CD4-positive, CD25-positive, alpha-beta regulatory T cell (primary cell): ENCODE results near the gene TTLL3. TPM values are rescaled to one million over a fixed set of nuclear protein-coding genes. Genes with fewer than 3 reads are reported as not detected.
"Not testable (repeated sequence)": the region's sequence is repeated elsewhere in the genome, so short reads cannot be mapped to it uniquely, and the experiment has no call there.

ENCODE experiments used
- ATAC-seq, 2 donors: fragments of 150-1000 bp; cut with Tn5 transposase; one replicate each; pipeline ENCODE4 v1.10.0; 2021; ENCODE audit warnings: low read depth in 2 of 2, moderate number of reproducible peaks in 2 of 2, moderate library complexity in 1 of 2
- DNase-seq, 3 donors: peaks; one replicate each; pipeline versions ENCODE4 v3.0.0 to v3.0.0-alpha.2; 2012 to 2022; ENCODE audit warnings: mixed read lengths in 1 of 3
- H3K27ac ChIP-seq: one replicate; pipeline ENCODE4 v1.7.0; 2013; ENCODE audit warnings: mild to moderate bottlenecking, low read length; ENCODE audit not compliant: insufficient read depth, poor library complexity, severe bottlenecking
- H3K27me3 ChIP-seq: one replicate; pipeline ENCODE4 v1.7.0; 2013; ENCODE audit warnings: low read length; ENCODE audit not compliant: control insufficient read depth, insufficient read depth
- H3K36me3 ChIP-seq: one replicate; pipeline ENCODE4 v1.7.0; 2013; ENCODE audit warnings: mild to moderate bottlenecking, low read length, moderate library complexity; ENCODE audit not compliant: control insufficient read depth, insufficient read depth
- H3K4me1 ChIP-seq: 2 replicates; pipeline ENCODE4 v1.7.0; 2013; ENCODE audit warnings: mild to moderate bottlenecking, low read length; ENCODE audit not compliant: insufficient read depth, control insufficient read depth, poor library complexity, severe bottlenecking
- H3K4me3 ChIP-seq: one replicate; pipeline ENCODE4 v1.7.0; 2013; ENCODE audit warnings: low read depth, mild to moderate bottlenecking, low read length, moderate library complexity
- H3K9me3 ChIP-seq, 2 experiments: 1 replicate in 1 of 2; 2 replicates in 1 of 2; pipeline ENCODE4 v1.7.0; 2013; ENCODE audit warnings: low read length in 2 of 2, mild to moderate bottlenecking in 1 of 2, moderate library complexity in 1 of 2; ENCODE audit not compliant: control insufficient read depth in 2 of 2
- H3K27ac Mint-ChIP-seq, 3 donors: one replicate each; pipeline ENCODE4 v1.8.0; 2020 to 2022; ENCODE audit warnings: mild to moderate bottlenecking in 3 of 3, mixed read lengths in 3 of 3, moderate library complexity in 2 of 3
- H3K27me3 Mint-ChIP-seq: one replicate; pipeline ENCODE4 v1.8.0; 2022; ENCODE audit warnings: mild to moderate bottlenecking, mixed read lengths
- H3K36me3 Mint-ChIP-seq: one replicate; pipeline ENCODE4 v1.8.0; 2020; ENCODE audit warnings: mixed read lengths
- H3K4me1 Mint-ChIP-seq, 4 donors: one replicate each; pipeline ENCODE4 v1.8.0; 2020 to 2022; ENCODE audit warnings: mixed read lengths in 4 of 4, mild to moderate bottlenecking in 1 of 4
- H3K4me3 Mint-ChIP-seq, 4 donors: one replicate each; pipeline ENCODE4 v1.8.0; 2020 to 2022; ENCODE audit warnings: mild to moderate bottlenecking in 4 of 4, mixed read lengths in 4 of 4, moderate library complexity in 3 of 4
- H3K9me3 Mint-ChIP-seq, 7 donors: one replicate each; pipeline ENCODE4 v1.8.0; 2020 to 2022; ENCODE audit warnings: mixed read lengths in 7 of 7, mild to moderate bottlenecking in 3 of 7, moderate library complexity in 2 of 7
- polyA plus RNA-seq, 4 donors: library from polyadenylated mRNA; unstranded; fragments of 300-500 nt; fragmentation: Illumina TruSeq; gene quantifications; one replicate each; pipeline ENCODE4 v1.2.3, GENCODE V29; 2021
- total RNA-seq: library from RNA; stranded (reverse); gene quantifications from one replicate; pipeline ENCODE4 v1.2.3, GENCODE V29; 2022

TTLL3 gene
- total and polyA plus RNA-seq, 5 donors from 2014 or later, result 2.3 to 89.9 (median 3.8) TPM

DNA sequence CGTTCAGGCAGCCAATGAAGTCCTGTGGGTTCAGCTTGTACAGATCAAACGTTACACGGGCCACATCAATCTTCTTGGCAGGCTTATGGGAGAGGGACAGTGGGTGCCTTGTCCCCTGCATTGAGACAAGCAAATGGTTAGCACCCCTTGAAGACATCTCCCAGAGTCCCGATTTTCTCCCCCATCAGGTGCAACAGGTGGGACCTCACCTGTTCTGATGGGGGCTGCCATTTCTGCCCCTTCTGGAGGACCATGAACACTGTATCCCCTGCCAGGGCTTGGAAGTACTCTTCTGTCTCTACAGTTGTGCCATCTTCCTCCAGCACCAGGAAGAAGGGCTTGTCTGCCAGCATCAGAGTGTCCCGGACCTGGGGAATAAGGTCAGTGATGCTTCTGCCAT lies 59.9 kb downstream of the TTLL3 start:
- Histone ChIP-seq H3K4me1 (no peaks in the 10 kb centered on the region), H3K4me3 (no peak overlapping the region), H3K27me3 (no peaks in the 10 kb centered on the region), H3K27ac (no peak overlapping the region), H3K9me3 (no peaks in the 10 kb centered on the region), H3K36me3 (no peaks in the 10 kb centered on the region)
- Mint-ChIP-seq H3K4me1 (no peaks in the 10 kb centered on the region), H3K27me3 (peaks cover 1% of the 10 kb centered on the region), H3K36me3 (no peaks in the 10 kb centered on the region), H3K27ac (no peak overlapping the region), H3K4me3 (no peak overlapping the region), H3K9me3 (no peaks in the 10 kb centered on the region)
- ATAC-seq, result no peak
- no peak for DNase-seq

DNA sequence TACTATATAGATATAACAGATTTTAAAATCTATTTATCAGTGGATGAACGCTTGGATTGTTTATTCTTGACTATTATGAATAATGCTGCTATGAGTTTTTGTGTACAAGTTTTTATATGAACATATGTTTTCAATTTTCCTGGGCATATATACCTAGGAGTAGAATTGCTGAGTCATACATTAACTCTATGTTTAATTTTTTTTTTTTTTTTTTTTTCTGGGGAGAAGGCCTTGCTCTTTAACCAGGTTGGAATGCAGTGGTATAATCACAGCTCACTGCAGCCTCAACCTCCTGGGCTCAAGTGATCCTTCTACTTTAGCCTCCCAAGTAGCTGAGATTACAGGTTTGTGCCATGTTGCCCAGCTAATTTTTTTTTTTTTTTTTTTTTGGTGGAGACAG lies 60.9 kb downstream of the TTLL3 start:
- H3K9me3 Mint-ChIP-seq, result no peaks in the 10 kb centered on the region
- no peaks in the 10 kb centered on the region for H3K4me1 Mint-ChIP-seq
- H3K4me3 ChIP-seq, result no peak overlapping the region
- no peaks in the 10 kb centered on the region for H3K9me3 ChIP-seq
- H3K27ac ChIP-seq, result no peak overlapping the region
- no peak overlapping the region for H3K4me3 Mint-ChIP-seq
- H3K36me3 ChIP-seq, result no peaks in the 10 kb centered on the region
- no peak for DNase-seq
- H3K27me3 ChIP-seq, result no peaks in the 10 kb centered on the region
- ATAC-seq, result no peak
- no peaks in the 10 kb centered on the region for H3K4me1 ChIP-seq
- H3K36me3 Mint-ChIP-seq, result no peaks in the 10 kb centered on the region
- peaks cover 5% of the 10 kb centered on the region for H3K27me3 Mint-ChIP-seq
- H3K27ac Mint-ChIP-seq, result no peak overlapping the region

DNA sequence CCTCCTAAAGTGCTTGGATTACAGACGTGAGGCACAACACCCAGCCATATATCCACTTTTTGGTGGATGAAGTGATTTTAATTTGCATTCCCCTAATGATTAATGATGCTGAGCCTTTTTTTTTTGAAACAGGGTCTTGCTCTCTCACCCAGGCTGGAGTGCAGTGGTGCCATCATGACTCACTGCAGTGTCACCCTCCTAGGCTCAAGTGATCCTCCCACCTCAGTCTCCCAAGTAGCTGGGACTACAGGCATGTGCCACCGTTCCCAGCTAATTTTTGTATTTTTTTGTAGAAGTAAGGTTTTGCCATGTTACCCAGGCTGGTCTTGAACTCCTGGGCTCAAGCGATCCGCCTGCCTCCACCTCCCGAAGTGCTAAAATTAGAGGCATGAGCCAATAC lies 62.0 kb downstream of the TTLL3 start:
- DNase-seq, H3K4me1 ChIP-seq, H3K36me3 Mint-ChIP-seq, H3K27ac Mint-ChIP-seq, H3K4me3 ChIP-seq, H3K27ac ChIP-seq, H3K27me3 Mint-ChIP-seq, H3K4me1 Mint-ChIP-seq, H3K4me3 Mint-ChIP-seq, ATAC-seq, H3K27me3 ChIP-seq, H3K9me3 ChIP-seq, H3K9me3 Mint-ChIP-seq, H3K36me3 ChIP-seq: not testable (repeated sequence)

DNA sequence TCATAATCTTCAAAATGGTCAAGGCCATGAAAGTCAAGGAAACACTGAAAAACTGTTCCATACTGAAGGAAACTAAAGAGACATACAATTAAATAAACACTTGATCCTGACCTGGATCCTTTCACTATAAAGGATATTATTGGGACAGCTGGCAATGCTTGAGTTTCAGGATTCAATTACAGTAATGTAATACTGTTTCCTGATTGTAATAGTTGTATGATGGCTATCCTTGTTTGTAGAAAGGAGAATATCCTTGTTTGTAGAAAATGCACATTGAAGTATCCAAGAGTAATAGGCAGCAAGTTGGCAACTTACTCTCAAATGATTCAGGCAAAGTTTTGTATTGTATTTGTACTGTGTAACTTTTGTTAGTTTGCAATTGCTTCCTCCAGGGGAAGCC lies 65.4 kb downstream of the TTLL3 start:
- H3K27me3 ChIP-seq, result no peaks in the 10 kb centered on the region
- H3K4me3 ChIP-seq, result no peak overlapping the region
- Mint-ChIP-seq H3K36me3 (no peaks in the 10 kb centered on the region), H3K4me1 (no peaks in the 10 kb centered on the region), H3K27me3 (peaks cover 5% of the 10 kb centered on the region), H3K4me3 (peak overlapping the region in 1 of 4 donors; percentile 58), H3K9me3 (no peaks in the 10 kb centered on the region), H3K27ac (no peak overlapping the region)
- no peaks in the 10 kb centered on the region for H3K9me3 ChIP-seq
- no peak overlapping the region for H3K27ac ChIP-seq
- H3K36me3 ChIP-seq, result no peaks in the 10 kb centered on the region
- no peaks in the 10 kb centered on the region for H3K4me1 ChIP-seq
- ATAC-seq (no peak), DNase-seq (no peak)

DNA sequence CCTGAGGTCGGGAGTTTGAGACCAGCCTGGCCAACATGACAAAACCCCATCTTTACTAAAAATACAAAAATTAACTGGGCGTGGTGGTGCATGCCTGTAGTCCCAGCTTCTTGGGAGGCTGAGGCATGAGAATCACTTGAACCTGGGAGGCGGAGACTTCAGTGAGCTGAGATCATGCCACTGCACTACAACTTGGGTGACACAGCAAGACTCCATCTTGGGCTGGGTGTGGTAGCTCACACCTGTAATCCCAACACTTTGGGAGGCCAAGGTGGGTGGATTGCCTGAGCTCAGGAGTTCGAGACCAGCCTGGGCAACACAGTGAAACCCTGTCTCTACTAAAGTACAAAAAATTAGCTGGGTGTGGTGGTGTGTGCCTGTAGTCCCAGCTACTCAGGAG lies 66.2 kb downstream of the TTLL3 start:
- ATAC-seq, DNase-seq, H3K27me3 ChIP-seq, H3K27me3 Mint-ChIP-seq, H3K4me3 Mint-ChIP-seq, H3K4me1 Mint-ChIP-seq, H3K27ac ChIP-seq, H3K4me1 ChIP-seq, H3K36me3 Mint-ChIP-seq, H3K9me3 Mint-ChIP-seq, H3K9me3 ChIP-seq, H3K4me3 ChIP-seq, H3K36me3 ChIP-seq: not testable (repeated sequence)
- H3K27ac Mint-ChIP-seq, result peak overlapping the region in 1 of 3 donors; percentile 9

DNA sequence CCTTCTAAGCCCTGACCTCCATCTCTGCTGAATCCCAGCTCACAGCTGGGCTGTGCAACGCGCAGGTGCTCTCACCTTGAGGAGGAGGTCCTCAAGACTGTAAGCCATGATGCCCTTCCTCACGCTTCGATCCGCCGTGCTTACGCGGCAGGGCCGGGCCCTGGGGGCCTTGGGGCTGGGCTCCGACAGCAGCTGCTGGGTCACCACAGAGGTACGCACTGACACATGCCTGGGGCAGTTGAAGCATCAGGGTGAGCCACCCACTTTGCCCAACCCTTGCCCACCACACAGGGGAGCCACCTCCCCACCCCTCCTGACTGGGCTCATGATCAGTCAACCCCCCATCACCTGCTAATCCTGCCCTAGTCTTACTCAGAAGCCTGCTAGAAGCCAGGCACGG lies 66.9 kb downstream of the TTLL3 start:
- H3K27ac Mint-ChIP-seq, result no peak overlapping the region

DNA sequence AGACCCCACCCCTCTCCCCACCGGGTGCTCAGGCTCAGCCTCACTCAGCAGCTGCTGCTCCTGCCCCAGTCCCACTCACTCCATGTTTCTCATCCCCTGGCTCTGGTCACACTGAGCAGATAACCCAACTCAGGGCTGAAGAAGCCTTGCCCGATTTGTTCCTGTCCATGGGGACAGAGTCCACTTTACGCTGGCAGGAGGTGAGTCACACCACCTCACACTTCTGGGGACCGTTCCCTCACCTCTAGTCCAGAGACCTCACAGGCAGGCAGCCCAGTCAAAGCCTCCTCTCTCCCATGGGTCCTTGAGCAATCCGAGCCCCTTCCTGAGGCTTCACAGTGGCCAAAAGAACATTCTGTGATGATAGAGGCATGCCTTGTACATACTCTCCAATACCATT lies 68.6 kb downstream of the TTLL3 start:
- no peaks in the 10 kb centered on the region for H3K36me3 Mint-ChIP-seq
- peaks cover 10% of the 10 kb centered on the region for H3K27me3 Mint-ChIP-seq
- ATAC-seq (no peak), DNase-seq (no peak)
- no peaks in the 10 kb centered on the region for H3K36me3 ChIP-seq
- H3K4me3 ChIP-seq, result no peak overlapping the region
- H3K4me3 Mint-ChIP-seq, result no peak overlapping the region
- H3K9me3 ChIP-seq, result no peaks in the 10 kb centered on the region
- no peaks in the 10 kb centered on the region for H3K27me3 ChIP-seq
- H3K27ac ChIP-seq, result no peak overlapping the region
- H3K4me1 Mint-ChIP-seq, result no peaks in the 10 kb centered on the region
- H3K27ac Mint-ChIP-seq, result no peak overlapping the region
- H3K4me1 ChIP-seq, result no peaks in the 10 kb centered on the region
- no peaks in the 10 kb centered on the region for H3K9me3 Mint-ChIP-seq

More for the DNA sequence above, 66.9 kb downstream of the TTLL3 start:
- H3K36me3 Mint-ChIP-seq, result no peaks in the 10 kb centered on the region
- Histone ChIP-seq H3K27ac (no peak overlapping the region), H3K27me3 (no peaks in the 10 kb centered on the region), H3K36me3 (no peaks in the 10 kb centered on the region), H3K4me3 (no peak overlapping the region), H3K4me1 (no peaks in the 10 kb centered on the region), H3K9me3 (no peaks in the 10 kb centered on the region)
- no peaks in the 10 kb centered on the region for H3K9me3 Mint-ChIP-seq
- H3K4me1 Mint-ChIP-seq, result no peaks in the 10 kb centered on the region
- DNase-seq, result no peak
- no peak for ATAC-seq
- H3K27me3 Mint-ChIP-seq, result peaks cover 10% of the 10 kb centered on the region
- no peak overlapping the region for H3K4me3 Mint-ChIP-seq

DNA sequence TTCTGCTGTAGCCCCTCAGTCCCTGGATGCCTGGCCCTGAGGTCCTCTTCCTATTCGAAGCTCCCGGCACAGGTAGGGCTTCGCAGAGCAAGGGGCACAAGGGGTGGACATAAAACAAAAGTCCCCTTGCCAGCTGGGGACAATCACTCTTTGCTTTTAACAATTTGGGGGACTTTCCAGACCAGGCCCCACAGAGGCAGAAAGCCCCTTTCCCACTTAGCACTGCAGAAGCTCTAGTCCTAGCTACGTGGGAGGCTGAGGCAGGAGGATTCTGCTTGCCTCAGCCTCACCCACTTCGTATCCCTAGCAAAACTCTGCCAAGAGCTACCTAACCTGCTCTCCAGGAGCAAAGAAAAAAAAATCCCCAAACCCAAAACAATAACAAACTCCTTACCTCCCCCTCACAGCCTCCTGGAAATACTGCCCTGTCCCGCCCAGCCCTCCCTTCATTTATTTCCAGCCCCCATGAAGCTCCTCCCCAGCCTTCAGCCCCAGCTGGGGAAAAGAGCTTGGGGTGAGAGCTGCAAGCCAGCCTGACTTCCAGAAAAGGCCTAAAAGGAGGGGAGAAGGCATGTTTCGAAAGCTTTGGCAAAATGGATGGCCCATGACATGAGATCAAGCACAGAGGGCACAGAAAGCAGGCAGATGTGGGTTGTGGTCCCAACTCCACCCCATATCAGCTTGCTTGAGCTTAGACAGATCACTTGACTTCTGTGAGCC lies 69.9 kb downstream of the TTLL3 start, which contains the start of gene CIDEC:
TSS of gene CIDEC (minus strand) at position 424 of the 720 bp plus-strand sequence. CDS start 1,767 bp downstream, outside the sequence.
- Histone ChIP-seq H3K27ac (no peak within 1 kb of the TSS), H3K4me3 (no peak within 1 kb of the TSS), H3K9me3 (no peaks in the 10 kb centered on the region), H3K4me1 (no peaks in the 10 kb centered on the region), H3K27me3 (no peaks in the 10 kb centered on the region), H3K36me3 (no peaks in the 10 kb centered on the region)
- no peak for DNase-seq
- H3K36me3 Mint-ChIP-seq, result no peaks in the 10 kb centered on the region
- peaks cover 10% of the 10 kb centered on the region for H3K27me3 Mint-ChIP-seq
- no peaks in the 10 kb centered on the region for H3K9me3 Mint-ChIP-seq
- peak within 1 kb of the TSS in 1 of 3 donors; percentile 75 for H3K27ac Mint-ChIP-seq
- no peak within 1 kb of the TSS for H3K4me3 Mint-ChIP-seq
- H3K4me1 Mint-ChIP-seq, result no peaks in the 10 kb centered on the region
- ATAC-seq, result no peak
